GM12874 (cell line): Measurements from ENCODE around the gene PAOX.
"Not testable (repeated sequence)": the region's sequence is repeated elsewhere in the genome, so short reads cannot be mapped to it uniquely, and the experiment has no call there.

Source experiments
- TF ChIP-seq, protein P1 (sequence below): IDR thresholded peaks from 2 replicates; pipeline ENCODE4 v1.5.1; 2011; ENCODE audit warnings: low read depth, mild to moderate bottlenecking, control low read depth, low read length, moderate library complexity; ENCODE audit not compliant: insufficient read depth

The PAOX gene

DNA sequence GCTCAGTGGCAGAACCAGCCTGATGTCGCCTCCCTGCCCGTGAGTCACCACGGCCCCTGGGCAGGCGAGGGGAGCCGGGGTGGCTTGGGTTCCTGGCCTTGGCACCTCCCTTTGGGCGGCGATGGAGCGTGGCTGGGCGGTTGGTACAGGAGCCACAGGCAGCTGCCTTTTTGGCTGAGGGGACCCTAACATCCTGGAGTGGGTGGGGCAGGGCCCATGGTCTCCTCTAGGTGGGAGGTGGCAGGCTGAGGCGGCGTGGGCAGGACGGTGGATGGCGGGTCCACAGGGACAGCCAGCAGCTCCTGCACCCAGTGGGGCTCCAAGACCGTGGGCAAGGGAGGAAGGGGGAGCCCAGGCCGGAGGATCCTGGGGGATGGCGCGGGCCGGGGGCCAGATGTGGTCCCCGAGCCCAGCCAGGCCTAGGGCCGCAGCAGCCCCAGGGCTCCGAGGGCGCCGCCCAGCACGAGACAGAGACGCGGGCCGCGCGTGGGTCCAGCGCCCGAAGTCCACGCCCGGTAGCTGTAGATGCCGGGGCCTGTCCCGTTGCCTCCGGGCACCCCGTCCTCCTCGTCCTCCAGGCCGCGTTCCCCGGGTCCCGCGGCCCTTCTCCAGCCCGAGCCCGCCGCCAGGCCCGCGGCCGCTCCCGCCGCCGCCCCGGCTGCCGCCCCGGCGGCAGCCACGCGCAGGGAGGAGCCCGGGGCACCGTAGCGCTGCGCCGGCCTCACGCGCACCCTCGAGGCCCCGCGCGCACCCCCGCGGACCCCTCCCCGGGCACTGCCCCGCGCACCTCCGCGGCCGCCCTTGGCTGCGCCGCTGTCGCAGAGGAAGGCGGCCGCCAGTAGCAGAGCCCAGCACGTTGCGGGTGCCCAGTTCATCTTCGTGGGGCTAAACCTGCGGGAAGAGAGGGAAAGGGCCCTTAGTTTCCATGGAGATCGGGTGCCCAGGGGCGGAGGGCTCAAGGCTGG lies 44.0 kb downstream of the PAOX start:
- TF ChIP-seq, protein P1, sequence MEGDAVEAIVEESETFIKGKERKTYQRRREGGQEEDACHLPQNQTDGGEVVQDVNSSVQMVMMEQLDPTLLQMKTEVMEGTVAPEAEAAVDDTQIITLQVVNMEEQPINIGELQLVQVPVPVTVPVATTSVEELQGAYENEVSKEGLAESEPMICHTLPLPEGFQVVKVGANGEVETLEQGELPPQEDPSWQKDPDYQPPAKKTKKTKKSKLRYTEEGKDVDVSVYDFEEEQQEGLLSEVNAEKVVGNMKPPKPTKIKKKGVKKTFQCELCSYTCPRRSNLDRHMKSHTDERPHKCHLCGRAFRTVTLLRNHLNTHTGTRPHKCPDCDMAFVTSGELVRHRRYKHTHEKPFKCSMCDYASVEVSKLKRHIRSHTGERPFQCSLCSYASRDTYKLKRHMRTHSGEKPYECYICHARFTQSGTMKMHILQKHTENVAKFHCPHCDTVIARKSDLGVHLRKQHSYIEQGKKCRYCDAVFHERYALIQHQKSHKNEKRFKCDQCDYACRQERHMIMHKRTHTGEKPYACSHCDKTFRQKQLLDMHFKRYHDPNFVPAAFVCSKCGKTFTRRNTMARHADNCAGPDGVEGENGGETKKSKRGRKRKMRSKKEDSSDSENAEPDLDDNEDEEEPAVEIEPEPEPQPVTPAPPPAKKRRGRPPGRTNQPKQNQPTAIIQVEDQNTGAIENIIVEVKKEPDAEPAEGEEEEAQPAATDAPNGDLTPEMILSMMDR = no peak

DNA sequence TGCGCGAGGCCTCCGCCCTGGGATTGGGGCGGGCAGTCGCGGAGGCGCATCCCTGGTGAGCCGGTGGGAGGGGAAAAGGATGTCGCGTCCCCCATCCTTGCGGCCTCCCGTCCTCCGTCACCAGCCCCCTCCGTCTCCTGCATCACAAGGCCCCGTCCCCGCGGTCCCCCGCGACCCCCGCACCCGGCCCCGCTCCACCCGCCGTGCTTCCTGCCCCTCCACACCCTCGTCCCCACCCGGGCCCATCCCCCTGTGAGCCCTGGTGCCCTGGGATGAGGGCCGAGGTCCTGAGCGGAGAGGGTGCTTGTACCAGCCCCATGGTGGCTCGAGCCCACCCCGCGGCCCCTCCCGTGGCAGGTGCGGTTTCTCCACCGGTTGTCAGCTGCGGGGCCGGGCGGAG lies 45.5 kb downstream of the PAOX start, which contains the start of gene SPRN:
Gene SPRN (minus strand): TSS at position 25 of the 400 bp plus-strand sequence. CDS start 944 bp downstream, outside the sequence.
- TF ChIP-seq, protein P1 = not testable (repeated sequence)

DNA sequence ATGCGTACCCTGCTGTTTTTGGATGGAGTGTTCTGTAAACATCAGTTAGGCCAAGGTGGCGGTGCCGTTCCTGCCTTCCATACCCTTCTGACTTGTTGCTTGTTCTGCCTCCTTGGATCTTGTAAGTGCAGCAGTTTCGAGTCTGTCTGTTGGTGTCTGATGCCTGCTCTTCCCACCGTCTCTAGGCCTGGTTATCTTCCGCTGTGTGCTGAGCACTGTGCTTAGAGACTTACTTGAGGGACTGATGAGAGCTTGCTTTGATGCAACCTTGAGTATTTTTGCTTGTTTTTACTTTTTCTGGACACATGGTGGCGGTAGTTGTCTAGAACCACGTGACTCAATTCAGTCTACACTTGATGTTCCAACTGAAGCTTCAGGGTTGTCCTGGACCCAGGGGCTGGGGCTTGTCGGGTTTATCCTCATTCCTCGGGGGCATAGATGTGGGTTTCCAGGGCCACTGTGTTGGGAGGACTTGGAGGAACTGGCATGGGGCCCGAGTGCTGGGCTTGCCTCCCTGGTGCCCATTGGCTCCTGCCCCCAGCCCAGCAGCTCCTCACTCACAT lies 59.7 kb downstream of the PAOX start:
- TF ChIP-seq, protein P1 = peak; percentile 49; the same call in 1 of the 2 replicates

DNA sequence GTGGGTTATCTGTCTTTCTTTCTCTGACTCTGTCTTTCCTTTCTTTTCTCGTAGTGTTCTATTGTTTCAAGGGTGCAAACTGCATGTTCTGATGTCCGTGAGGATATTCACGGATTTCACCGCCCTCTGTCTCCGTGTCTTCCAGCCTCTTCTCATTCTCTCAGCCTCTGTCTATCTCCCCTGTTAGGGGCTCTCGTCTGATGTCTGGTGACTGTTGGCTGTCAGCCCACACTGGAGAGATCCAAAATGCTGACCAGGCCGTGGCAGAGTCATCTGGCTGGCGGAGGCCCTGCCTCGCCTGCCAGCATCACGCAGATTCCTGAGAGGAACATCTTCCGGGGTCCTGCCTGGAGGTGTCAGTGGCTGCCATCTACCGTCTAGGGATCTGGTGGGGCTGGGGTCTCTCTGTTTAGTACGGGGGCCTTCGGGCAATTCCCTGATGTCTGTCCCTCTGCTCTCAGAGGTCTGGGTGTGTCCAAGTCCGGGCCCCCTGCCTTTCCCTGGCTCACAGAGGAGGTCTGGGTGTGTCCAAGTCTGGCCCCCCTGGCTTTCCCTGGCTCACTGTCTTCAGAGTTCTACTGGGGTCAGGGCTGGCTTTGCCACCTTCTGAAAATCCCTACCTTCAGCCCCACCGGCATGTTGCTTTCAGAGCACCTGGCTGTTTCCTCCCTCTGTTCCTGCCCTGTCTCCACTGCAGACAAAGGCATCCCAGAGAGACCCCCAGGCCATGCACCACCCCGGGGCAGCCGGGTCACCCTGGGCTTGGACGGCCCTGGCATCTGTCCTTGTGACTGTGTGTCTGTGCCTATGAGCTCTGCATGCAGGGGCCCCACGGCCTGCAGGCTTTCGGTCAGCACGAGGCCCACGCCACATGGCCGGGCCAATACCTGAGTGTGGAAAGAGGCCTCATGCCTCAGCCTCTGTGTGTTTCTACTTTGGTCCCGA lies 60.7 kb downstream of the PAOX start:
- TF ChIP-seq, protein P1 = no peak

DNA sequence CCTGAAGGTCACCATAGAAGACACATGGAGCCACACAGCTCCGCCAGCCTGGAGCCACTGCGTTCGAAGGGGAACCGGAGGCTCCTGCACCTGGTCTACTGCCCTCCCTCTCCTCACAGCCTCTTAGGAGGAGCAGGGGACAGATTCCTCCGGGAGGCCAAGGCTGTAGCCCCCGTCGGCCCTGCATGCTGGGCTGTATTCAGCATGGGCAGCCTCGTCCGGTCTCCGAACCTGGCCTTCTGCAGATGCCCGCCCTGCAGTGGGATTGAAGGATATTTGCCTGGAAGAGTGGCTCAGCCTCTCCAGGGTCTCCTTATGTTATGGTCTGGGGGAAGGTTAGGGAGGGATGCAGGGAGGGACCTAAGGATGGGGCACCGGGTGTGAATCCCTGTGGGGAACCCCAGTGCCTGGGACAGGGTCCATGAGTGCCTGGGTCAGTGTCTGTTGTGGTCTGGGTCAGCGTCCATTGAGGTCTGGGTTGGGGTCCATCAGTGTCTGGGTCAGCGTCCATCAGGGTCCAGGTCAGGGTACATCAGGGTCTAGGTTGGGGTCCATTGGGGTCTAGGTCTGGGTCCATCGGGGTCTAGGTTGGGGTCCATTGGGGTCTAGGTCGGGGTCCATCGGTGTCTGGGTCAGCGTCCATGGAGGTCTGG lies 61.7 kb downstream of the PAOX start:
- TF ChIP-seq, protein P1 = no peak
